LoVo (cell line): ENCODE results near the gene SPAG9.

Experiments
- DNase-seq: peaks from one replicate; pipeline ENCODE4 v3.0.0-alpha.2; 2016; ENCODE audit warnings: low spot score

The SPAG9 gene

GRCh38 chr17:50989149-50989548 lies 131.5 kb downstream of the SPAG9 start:
- no peak for DNase-seq

- DNase-seq, result no peak
Observed at GRCh38 chr17:50988427-50988826, 132.2 kb downstream of the SPAG9 start.

GRCh38 chr17:50986989-50987660 lies 133.5 kb downstream of the SPAG9 start:
- no peak for DNase-seq

GRCh38 chr17:50981279-50981678 lies 139.4 kb downstream of the SPAG9 start:
- DNase-seq, result no peak

GRCh38 chr17:50979524-50979927 lies 141.1 kb downstream of the SPAG9 start:
- no peak for DNase-seq

- DNase-seq, result no peak
Observed at GRCh38 chr17:50977487-50978159, 143.0 kb downstream of the SPAG9 start.

- DNase-seq, result no peak
Observed at GRCh38 chr17:50976951-50977472, 143.7 kb downstream of the SPAG9 start.

- DNase-seq, result no peak
Observed at GRCh38 chr17:50973557-50974494, 146.8 kb downstream of the SPAG9 start.

GRCh38 chr17:50972577-50972976 lies 148.1 kb downstream of the SPAG9 start:
- DNase-seq, result no peak

GRCh38 chr17:50967795-50968194 lies 152.9 kb downstream of the SPAG9 start:
- DNase-seq, result no peak

- DNase-seq, result no peak
Observed at GRCh38 chr17:50966163-50966666, 154.5 kb downstream of the SPAG9 start.

- DNase-seq, result no peak
Observed at GRCh38 chr17:50963139-50963538, 157.5 kb downstream of the SPAG9 start.

GRCh38 chr17:50961282-50962220 lies 159.1 kb downstream of the SPAG9 start:
- DNase-seq, result no peak

- DNase-seq, result no peak
Observed at GRCh38 chr17:50959341-50959740, 161.3 kb downstream of the SPAG9 start.

- DNase-seq, result no peak
Observed at GRCh38 chr17:50957600-50958575, 162.8 kb downstream of the SPAG9 start.

GRCh38 chr17:50956750-50957523 lies 163.7 kb downstream of the SPAG9 start:
- peak; percentile 58 for DNase-seq

GRCh38 chr17:50956409-50956749 lies 164.3 kb downstream of the SPAG9 start:
- DNase-seq, result no peak

- no peak for DNase-seq
Observed at GRCh38 chr17:50955667-50956120, 165.0 kb downstream of the SPAG9 start.

GRCh38 chr17:50955160-50955559 lies 165.5 kb downstream of the SPAG9 start:
- no peak for DNase-seq
